ENCODE data around the gene GAK. TPM values are rescaled to one million over a fixed set of nuclear protein-coding genes. Genes with fewer than 3 reads are reported as not detected.

GAK gene
- total and polyA plus RNA-seq, 2 experiments from 2014 or later, result 59.8 to 144 TPM

GRCh38 chr4:875818-876423, 56.2 kb downstream of the GAK start:
- Histone ChIP-seq H3K4me3 (no peak overlapping the region), H3K36me3 (peaks cover 12% of the 10 kb centered on the region), H3K27me3 (no peaks in the 10 kb centered on the region), H3K27ac (no peak overlapping the region), H3K4me1 (ENCODE audit: low read depth) (no peaks in the 10 kb centered on the region), H3K9me3 (ENCODE audit: low read depth) (no peaks in the 10 kb centered on the region)
- DNase-seq (ENCODE audit: low read depth in 1 of 2, low spot score in 1 of 2), result no peak
- TF ChIP-seq CTCF (IDR thresholded peaks at IDR 0.05; ENCODE audit: low read depth, low read length), result no peak

- Histone ChIP-seq H3K4me3 (no peak overlapping the region), H3K27me3 (no peaks in the 10 kb centered on the region), H3K4me1 (ENCODE audit: low read depth) (no peaks in the 10 kb centered on the region), H3K9me3 (ENCODE audit: low read depth) (no peaks in the 10 kb centered on the region), H3K36me3 (peaks cover 16% of the 10 kb centered on the region), H3K27ac (no peak overlapping the region)
- TF ChIP-seq CTCF (IDR thresholded peaks at IDR 0.05; ENCODE audit: low read depth, low read length), result no peak
- no peak for DNase-seq (ENCODE audit: low read depth in 1 of 2, low spot score in 1 of 2)
These were observed 56.9 kb downstream of the GAK start for GRCh38 chr4:874971-875817.

GRCh38 chr4:874056-874455, 58.1 kb downstream of the GAK start:
- Histone ChIP-seq H3K27ac (no peak overlapping the region), H3K9me3 (ENCODE audit: low read depth) (no peaks in the 10 kb centered on the region), H3K36me3 (peaks cover 16% of the 10 kb centered on the region), H3K27me3 (no peaks in the 10 kb centered on the region), H3K4me3 (no peak overlapping the region), H3K4me1 (ENCODE audit: low read depth) (no peaks in the 10 kb centered on the region)
- no peak for TF ChIP-seq CTCF (IDR thresholded peaks at IDR 0.05; ENCODE audit: low read depth, low read length)
- DNase-seq (ENCODE audit: low read depth in 1 of 2, low spot score in 1 of 2), result no peak

GRCh38 chr4:872241-872981, 59.7 kb downstream of the GAK start:
- H3K4me1 ChIP-seq (ENCODE audit: low read depth), result no peaks in the 10 kb centered on the region

More at GRCh38 chr4:872241-872981, 59.7 kb downstream of the GAK start:
- Histone ChIP-seq H3K36me3 (peaks cover 12% of the 10 kb centered on the region), H3K27me3 (no peaks in the 10 kb centered on the region), H3K9me3 (ENCODE audit: low read depth) (no peaks in the 10 kb centered on the region), H3K27ac (no peak overlapping the region), H3K4me3 (no peak overlapping the region)
- no peak for TF ChIP-seq CTCF (IDR thresholded peaks at IDR 0.05; ENCODE audit: low read depth, low read length)
- no peak for DNase-seq (ENCODE audit: low read depth in 1 of 2, low spot score in 1 of 2)

Data from cardiac muscle cell (in vitro differentiated cells and primary cell).